Activated CD8-positive, alpha-beta memory T cell treated with anti-CD3 and anti-CD28 coated beads, Interleukin-2, amount 50 U/mL, for 4 hours (primary cell): ENCODE data around the gene VPS4A.
"Not testable (repeated sequence)": the region's sequence is repeated elsewhere in the genome, so short reads cannot be mapped to it uniquely, and the experiment has no call there.

Experiments used
- DNase-seq: peaks from one replicate; pipeline ENCODE4 v3.0.0-alpha.2; 2020

VPS4A gene

GRCh38 chr16:69328854-69329316 lies 17.7 kb downstream of the VPS4A start:
- DNase-seq = peak; percentile 14

GRCh38 chr16:69329369-69330285 lies 18.5 kb downstream of the VPS4A start:
- peak; percentile 65 for DNase-seq

GRCh38 chr16:69330286-69331109 lies 19.3 kb downstream of the VPS4A start, which contains the start of gene PDF:
TSS of gene PDF (minus strand) at chr16:69330588. CDS start at chr16:69330570, 18 bp downstream.
- DNase-seq = peak; percentile 84

- no peak for DNase-seq
Measured at GRCh38 chr16:69334696-69335095, 23.5 kb downstream of the VPS4A start.

- DNase-seq = no peak
Measured at GRCh38 chr16:69338557-69339288, 27.6 kb downstream of the VPS4A start.

- peak; percentile 90 for DNase-seq
Measured at GRCh38 chr16:69339289-69340094, 28.3 kb downstream of the VPS4A start, which contains the start of the genes COG8 and NIP7. TSS of gene COG8 (minus strand) at chr16:69339564. CDS start at chr16:69339552, 12 bp downstream. TSS of gene NIP7 (plus strand) at chr16:69339772. CDS start at chr16:69339830, 58 bp downstream.

- no peak for DNase-seq
Measured at GRCh38 chr16:69340095-69340644, 29.0 kb downstream of the VPS4A start.

- DNase-seq = no peak
Measured at GRCh38 chr16:69344171-69344570, 33.0 kb downstream of the VPS4A start.

GRCh38 chr16:69345923-69346322 lies 34.8 kb downstream of the VPS4A start:
- DNase-seq = no peak

GRCh38 chr16:69346683-69347082 lies 35.5 kb downstream of the VPS4A start:
- no peak for DNase-seq

GRCh38 chr16:69348222-69348621 lies 37.1 kb downstream of the VPS4A start:
- DNase-seq = no peak

- DNase-seq = no peak
Measured at GRCh38 chr16:69349536-69349935, 38.4 kb downstream of the VPS4A start.

- no peak for DNase-seq
Measured at GRCh38 chr16:69350536-69351133, 39.5 kb downstream of the VPS4A start.

GRCh38 chr16:69351309-69352027 lies 40.3 kb downstream of the VPS4A start, which contains the start of gene TMED6:
TSS of gene TMED6 (minus strand) at chr16:69351786. CDS start at chr16:69351753, 33 bp downstream.
- DNase-seq = no peak

GRCh38 chr16:69360070-69360469 lies 48.9 kb downstream of the VPS4A start:
- DNase-seq = not testable (repeated sequence)

- DNase-seq = no peak
Measured at GRCh38 chr16:69363281-69363717, 52.1 kb downstream of the VPS4A start.

GRCh38 chr16:69364088-69364487 lies 52.9 kb downstream of the VPS4A start:
- DNase-seq = no peak

GRCh38 chr16:69365901-69366300 lies 54.8 kb downstream of the VPS4A start:
- no peak for DNase-seq

GRCh38 chr16:69366431-69366830 lies 55.3 kb downstream of the VPS4A start:
- no peak for DNase-seq

GRCh38 chr16:69367980-69368379 lies 56.8 kb downstream of the VPS4A start:
- DNase-seq = no peak
